GM12874 (cell line): Measurements from ENCODE around the gene MACROD2.

Experiments used
- TF ChIP-seq, protein P1 (sequence below): IDR thresholded peaks from 2 replicates; pipeline ENCODE4 v1.5.1; 2011; ENCODE audit warnings: low read depth, mild to moderate bottlenecking, control low read depth, low read length, moderate library complexity; ENCODE audit not compliant: insufficient read depth

Gene MACROD2

DNA sequence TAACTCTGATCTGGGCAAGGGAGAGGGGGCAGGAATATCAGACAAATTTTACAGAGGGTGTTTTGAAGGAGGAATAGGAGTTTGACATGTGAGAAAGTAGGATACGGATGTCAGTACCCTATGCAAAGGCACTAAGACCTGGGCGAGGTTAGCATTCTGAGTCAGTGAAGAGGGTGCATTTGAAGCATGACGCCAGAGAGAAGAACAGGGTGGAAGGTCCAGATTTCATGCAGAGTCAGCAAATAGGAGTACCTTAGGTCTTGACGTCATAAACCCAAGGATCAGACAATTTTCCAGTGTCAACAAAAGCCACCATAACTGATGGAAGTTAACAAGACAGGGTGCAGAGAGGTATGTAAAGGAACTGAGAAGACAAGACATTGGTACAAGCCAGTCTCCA lies 1738.7 kb downstream of the MACROD2 start:
- TF ChIP-seq, protein P1, sequence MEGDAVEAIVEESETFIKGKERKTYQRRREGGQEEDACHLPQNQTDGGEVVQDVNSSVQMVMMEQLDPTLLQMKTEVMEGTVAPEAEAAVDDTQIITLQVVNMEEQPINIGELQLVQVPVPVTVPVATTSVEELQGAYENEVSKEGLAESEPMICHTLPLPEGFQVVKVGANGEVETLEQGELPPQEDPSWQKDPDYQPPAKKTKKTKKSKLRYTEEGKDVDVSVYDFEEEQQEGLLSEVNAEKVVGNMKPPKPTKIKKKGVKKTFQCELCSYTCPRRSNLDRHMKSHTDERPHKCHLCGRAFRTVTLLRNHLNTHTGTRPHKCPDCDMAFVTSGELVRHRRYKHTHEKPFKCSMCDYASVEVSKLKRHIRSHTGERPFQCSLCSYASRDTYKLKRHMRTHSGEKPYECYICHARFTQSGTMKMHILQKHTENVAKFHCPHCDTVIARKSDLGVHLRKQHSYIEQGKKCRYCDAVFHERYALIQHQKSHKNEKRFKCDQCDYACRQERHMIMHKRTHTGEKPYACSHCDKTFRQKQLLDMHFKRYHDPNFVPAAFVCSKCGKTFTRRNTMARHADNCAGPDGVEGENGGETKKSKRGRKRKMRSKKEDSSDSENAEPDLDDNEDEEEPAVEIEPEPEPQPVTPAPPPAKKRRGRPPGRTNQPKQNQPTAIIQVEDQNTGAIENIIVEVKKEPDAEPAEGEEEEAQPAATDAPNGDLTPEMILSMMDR, result no peak

DNA sequence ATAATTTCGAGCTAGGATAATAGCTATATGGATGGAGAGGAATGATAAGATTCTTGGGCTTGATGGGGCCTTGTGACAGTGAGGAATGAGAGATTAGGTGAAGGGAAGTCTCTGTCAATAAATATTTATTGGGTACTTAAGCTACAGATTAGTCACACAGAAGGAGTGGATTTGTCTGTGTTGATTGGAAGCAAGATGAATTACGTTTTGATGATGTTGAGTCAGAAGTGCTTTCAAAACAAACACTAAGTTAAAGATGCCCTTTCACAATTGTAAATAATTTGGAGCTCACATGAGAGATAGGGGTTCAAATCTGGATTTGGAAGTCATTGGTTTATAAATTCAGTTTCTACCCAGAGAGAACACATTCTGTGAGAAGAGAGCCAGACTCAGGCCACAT lies 1743.7 kb downstream of the MACROD2 start:
- TF ChIP-seq, protein P1, result no peak

DNA sequence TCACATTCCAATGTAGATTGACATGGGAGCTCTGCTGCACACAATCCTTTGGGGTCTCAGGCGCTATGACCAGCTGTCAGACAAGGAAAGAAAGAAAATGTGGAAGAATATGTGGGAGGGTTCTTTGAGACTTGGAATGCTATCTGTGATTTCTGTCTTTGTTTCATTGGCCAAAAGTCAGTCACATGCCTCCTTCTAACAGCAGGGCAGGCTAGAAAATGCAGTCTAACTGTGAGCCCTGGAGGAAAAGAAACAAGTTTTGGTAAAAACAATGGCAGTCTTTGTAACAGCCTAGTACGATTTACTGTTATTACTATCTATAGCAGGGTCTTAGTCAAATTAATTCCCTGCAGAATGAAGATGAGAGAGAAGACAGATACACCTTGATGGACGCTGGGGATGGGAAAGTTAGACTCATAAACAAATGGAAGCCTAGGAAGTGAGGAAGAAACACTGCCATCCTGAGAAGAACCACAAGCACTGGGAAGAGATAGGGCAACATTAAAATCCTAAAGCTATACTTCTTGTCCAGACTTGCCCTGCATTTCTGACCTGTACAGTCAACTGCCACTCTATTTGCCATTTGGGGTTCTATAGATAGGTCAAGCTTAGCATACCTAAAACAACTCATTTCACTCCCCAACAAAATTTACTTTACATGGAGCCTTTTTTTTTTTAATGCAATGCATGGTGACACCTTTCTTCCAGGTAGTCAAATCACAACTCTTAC lies 1744.9 kb downstream of the MACROD2 start:
- TF ChIP-seq, protein P1, result no peak

DNA sequence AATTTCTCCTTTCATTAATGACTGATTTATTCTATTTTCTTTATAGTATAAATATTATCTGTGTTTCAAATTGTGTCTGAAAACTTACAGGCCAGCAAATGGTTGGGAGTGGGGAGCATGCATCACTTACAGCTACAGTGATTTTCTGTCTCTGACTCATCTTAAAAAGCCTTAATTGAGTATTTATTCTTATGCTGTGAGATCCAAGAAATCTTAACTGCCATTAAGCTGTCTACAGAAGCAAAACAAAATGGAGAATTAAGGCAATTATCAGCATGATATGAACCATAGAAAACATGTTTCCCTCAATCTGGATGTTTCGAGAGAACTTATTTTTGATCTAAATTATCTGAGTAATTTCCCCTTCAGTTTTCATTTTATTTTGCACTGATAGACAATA lies 1746.8 kb downstream of the MACROD2 start:
- TF ChIP-seq, protein P1, result no peak

DNA sequence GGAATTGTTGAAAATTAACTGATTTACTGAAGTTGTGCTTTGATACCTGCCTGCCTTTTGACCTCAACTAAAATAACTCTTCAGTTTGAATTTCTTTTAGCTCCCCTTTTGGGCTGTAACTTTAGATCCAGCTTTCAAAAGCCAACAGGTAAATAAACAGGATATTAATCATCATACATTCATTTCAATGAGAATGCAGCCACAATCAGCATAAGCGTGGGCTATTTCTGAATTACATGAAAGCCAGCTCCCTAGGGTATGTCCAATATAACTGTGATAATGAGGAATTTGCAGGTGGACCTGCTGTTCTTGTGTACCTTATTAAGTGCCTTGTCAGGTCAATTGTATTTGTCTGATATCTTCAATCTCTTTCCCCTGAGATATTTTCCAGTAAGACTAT lies 1747.3 kb downstream of the MACROD2 start:
- TF ChIP-seq, protein P1, result no peak

DNA sequence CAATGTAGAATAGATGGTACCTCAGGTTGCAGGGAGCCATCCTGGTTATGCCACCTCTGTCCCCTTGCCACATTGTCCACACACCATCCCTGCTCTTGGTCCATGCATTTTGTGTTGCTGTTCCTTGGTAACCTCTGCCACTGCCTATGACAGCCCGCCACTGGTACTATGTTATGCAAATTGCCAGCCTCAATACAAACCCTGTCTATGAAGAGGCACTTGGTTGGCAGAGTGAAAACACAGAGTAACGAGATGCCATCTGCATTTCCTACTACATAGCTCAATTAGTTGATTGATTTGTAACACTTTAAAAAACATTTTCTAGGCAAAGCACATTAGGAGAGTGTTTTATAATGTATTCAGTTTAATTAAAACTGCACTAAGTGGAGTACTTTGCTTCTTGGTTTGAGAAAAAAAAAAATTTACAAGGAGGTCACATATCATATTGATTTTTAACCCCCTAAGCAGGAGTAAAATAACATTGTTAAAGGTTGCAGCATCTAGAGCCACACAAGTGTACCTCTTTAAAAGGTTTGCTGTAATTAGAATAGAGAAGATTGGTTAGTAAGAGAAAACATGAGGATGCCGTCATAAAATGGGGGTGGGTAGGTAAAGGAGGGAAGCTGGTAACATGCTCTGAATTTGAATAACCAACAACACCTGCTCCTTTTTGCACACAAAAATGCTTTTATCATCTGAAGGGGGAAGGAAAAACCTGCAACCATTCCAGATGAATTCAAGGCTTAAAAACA lies 1760.9 kb downstream of the MACROD2 start:
- TF ChIP-seq, protein P1, result no peak

DNA sequence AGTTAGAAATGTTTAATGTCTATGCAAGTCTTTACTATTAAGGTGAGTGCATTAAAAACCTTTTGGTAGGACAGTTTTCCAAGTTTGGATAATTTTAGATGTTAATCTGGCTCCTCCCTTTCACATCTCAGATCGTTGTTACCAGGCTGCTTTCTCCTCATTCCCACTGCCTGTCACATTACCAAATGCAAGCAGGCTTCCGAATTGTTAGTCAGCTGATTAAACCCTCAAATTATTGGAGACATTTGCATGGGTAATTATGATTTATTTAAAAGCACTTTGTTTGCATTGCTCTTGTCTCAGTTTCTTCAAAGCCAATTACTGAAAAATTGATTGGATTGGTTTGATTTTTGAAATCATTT lies 1761.4 kb downstream of the MACROD2 start:
- TF ChIP-seq, protein P1, result no peak
